Mesenchymal stem cell (in vitro differentiated cells and primary cell): Measurements from ENCODE around the gene DSTN.
A peak's percentile ranks its signal among the peaks of the same experiment; 100 is the strongest.

Experiments used
- DNase-seq: peaks from one replicate; pipeline ENCODE4 v3.0.0-alpha.2; 2013
- H2AFZ ChIP-seq: one replicate; pipeline ENCODE4 v1.6.1; 2013; ENCODE audit warnings: low read depth, mild to moderate bottlenecking, control low read depth, inconsistent platforms, low read length, moderate library complexity
- H2AK5ac ChIP-seq: 2 replicates; pipeline ENCODE4 v1.6.1; 2013; ENCODE audit warnings: low read length, moderate library complexity, mild to moderate bottlenecking, inconsistent platforms; ENCODE audit not compliant: severe bottlenecking
- H2BK120ac ChIP-seq: one replicate; pipeline ENCODE4 v1.6.1; 2013; ENCODE audit warnings: low read depth, mild to moderate bottlenecking, inconsistent platforms, low read length, moderate library complexity
- H2BK12ac ChIP-seq, 2 experiments: one replicate each; pipeline ENCODE4 v1.6.1; 2013; ENCODE audit warnings: inconsistent platforms in 2 of 2, low read length in 2 of 2, mild to moderate bottlenecking in 2 of 2, moderate library complexity in 2 of 2, control low read depth in 1 of 2
- H2BK15ac ChIP-seq: one replicate; pipeline ENCODE4 v1.6.1; 2013; ENCODE audit warnings: mild to moderate bottlenecking, low read depth, inconsistent platforms; ENCODE audit not compliant: poor library complexity, severe bottlenecking
- H2BK5ac ChIP-seq: 2 replicates; pipeline ENCODE4 v1.6.1; 2013; ENCODE audit warnings: low read depth, mild to moderate bottlenecking, low read length, control low read depth, inconsistent platforms; ENCODE audit not compliant: poor library complexity, severe bottlenecking
- H3K14ac ChIP-seq, 2 experiments: one replicate each; pipeline ENCODE4 v1.6.1; 2013; ENCODE audit warnings: inconsistent platforms in 2 of 2, low read length in 2 of 2, control low read depth in 1 of 2, mild to moderate bottlenecking in 1 of 2, moderate library complexity in 1 of 2
- H3K18ac ChIP-seq, 2 experiments: one replicate each; pipeline ENCODE4 v1.6.1; 2013; ENCODE audit warnings: inconsistent platforms in 2 of 2, low read length in 2 of 2, control low read depth in 1 of 2, low read depth in 1 of 2, mild to moderate bottlenecking in 1 of 2
- H3K23ac ChIP-seq, 2 experiments: one replicate each; pipeline ENCODE4 v1.6.1; 2013; ENCODE audit warnings: inconsistent platforms in 2 of 2, low read length in 2 of 2, mild to moderate bottlenecking in 2 of 2, moderate library complexity in 2 of 2, control low read depth in 1 of 2
- H3K27ac ChIP-seq: 2 replicates; pipeline ENCODE4 v1.5.1; 2013; ENCODE audit warnings: mild to moderate bottlenecking, moderate library complexity, low read length, control low read depth, inconsistent platforms; ENCODE audit not compliant: poor library complexity, severe bottlenecking
- H3K27me3 ChIP-seq, 2 experiments: 2 replicates each; pipeline versions ENCODE4 v1.6.1 to v1.7.0; 2013; ENCODE audit warnings: low read length in 2 of 2, mild to moderate bottlenecking in 2 of 2, moderate library complexity in 2 of 2, control low read depth in 1 of 2, inconsistent platforms in 1 of 2; ENCODE audit not compliant: control insufficient read depth in 1 of 2, insufficient read depth in 1 of 2
- H3K36me3 ChIP-seq, 2 experiments: 2 replicates each; pipeline versions ENCODE4 v1.6.1 to v1.7.0; 2013; ENCODE audit warnings: low read length in 2 of 2, control low read depth in 1 of 2, inconsistent platforms in 1 of 2, low read depth in 1 of 2, mild to moderate bottlenecking in 1 of 2; ENCODE audit not compliant: insufficient read depth in 2 of 2, control insufficient read depth in 1 of 2
- H3K4ac ChIP-seq, 2 experiments: one replicate each; pipeline ENCODE4 v1.6.1; 2013; ENCODE audit warnings: inconsistent platforms in 2 of 2, low read length in 2 of 2, mild to moderate bottlenecking in 2 of 2, moderate library complexity in 2 of 2, control low read depth in 1 of 2, low read depth in 1 of 2
- H3K4me1 ChIP-seq: 2 replicates; pipeline ENCODE4 v1.6.1; 2013; ENCODE audit warnings: low read depth, low read length, control low read depth; ENCODE audit not compliant: control insufficient read depth, insufficient read depth
- H3K4me2 ChIP-seq: 2 replicates; pipeline ENCODE4 v1.6.1; 2013; ENCODE audit warnings: low read length, mild to moderate bottlenecking, inconsistent platforms; ENCODE audit not compliant: poor library complexity, severe bottlenecking
- H3K4me3 ChIP-seq, 2 experiments: 2 replicates each; pipeline versions ENCODE4 v1.5.1 to v1.7.0; 2013; ENCODE audit warnings: low read length in 2 of 2, mild to moderate bottlenecking in 2 of 2, control low read depth in 1 of 2, low read depth in 1 of 2; ENCODE audit not compliant: insufficient read depth in 1 of 2
- H3K79me1 ChIP-seq: replicated peaks from 2 replicates; pipeline ENCODE4 v1.6.1; 2013; ENCODE audit warnings: mild to moderate bottlenecking, control low read depth, low read length, inconsistent platforms; ENCODE audit not compliant: poor library complexity, severe bottlenecking
- H3K9ac ChIP-seq: 2 replicates; pipeline ENCODE4 v1.7.0; 2013; ENCODE audit warnings: mild to moderate bottlenecking, low read length, moderate library complexity
- H3K9me3 ChIP-seq: 2 replicates; pipeline ENCODE4 v1.7.0; 2013; ENCODE audit warnings: mild to moderate bottlenecking, low read length; ENCODE audit not compliant: control insufficient read depth
- H4K8ac ChIP-seq: one replicate; pipeline ENCODE4 v1.6.1; 2013; ENCODE audit warnings: inconsistent platforms, mild to moderate bottlenecking, low read length, moderate library complexity
- H4K91ac ChIP-seq: one replicate; pipeline ENCODE4 v1.6.1; 2013; ENCODE audit warnings: mild to moderate bottlenecking, low read length, inconsistent platforms
- WGBS: methylation state at CpG from one replicate; pipeline ENCODE4 v1.1.7; 2013; ENCODE audit warnings: mixed read lengths; 5-methylcytosine and 5-hydroxymethylcytosine counted together

DSTN gene

GRCh38 chr20:17598013-17598550 lies 28.2 kb downstream of the DSTN start:
- H3K4ac ChIP-seq = no peak overlapping the region
- WGBS = no CpG with 5 or more reads among the region's 1 CpG

GRCh38 chr20:17601957-17602356 lies 32.1 kb downstream of the DSTN start:
- no peak overlapping the region for H3K14ac ChIP-seq
- H2BK120ac ChIP-seq = no peak overlapping the region
- no peak overlapping the region for H3K23ac ChIP-seq
- peaks cover 12% of the 10 kb centered on the region for H3K4me1 ChIP-seq
- no peak overlapping the region for H2AK5ac ChIP-seq
- H4K8ac ChIP-seq = no peak overlapping the region
- H3K27ac ChIP-seq = peak overlapping the region; percentile 42
- H3K9me3 ChIP-seq = no peaks in the 10 kb centered on the region
- H2BK12ac ChIP-seq = no peak overlapping the region
- no peak overlapping the region for H3K4me3 ChIP-seq
- no peak overlapping the region for H4K91ac ChIP-seq
- H3K79me1 ChIP-seq = no peaks in the 10 kb centered on the region
- DNase-seq = no peak
- H3K9ac ChIP-seq = no peak overlapping the region
- no peak overlapping the region for H2BK5ac ChIP-seq
- no peak overlapping the region for H2AFZ ChIP-seq
- no peak overlapping the region for H3K4me2 ChIP-seq
- no peak overlapping the region for H3K4ac ChIP-seq
- H2BK15ac ChIP-seq = no peak overlapping the region
- H3K18ac ChIP-seq = no peak overlapping the region
- 76% methylated on average over 4 of the region's 4 CpGs for WGBS
- peaks cover 12 to 72% of the 10 kb centered on the region in 2 experiments for H3K36me3 ChIP-seq
- H3K27me3 ChIP-seq = no peaks in the 10 kb centered on the region

More at GRCh38 chr20:17598013-17598550, 28.2 kb downstream of the DSTN start:
- no peak overlapping the region for H2BK12ac ChIP-seq
- H3K9ac ChIP-seq = no peak overlapping the region
- no peak overlapping the region for H3K4me2 ChIP-seq
- H2AFZ ChIP-seq = no peak overlapping the region
- no peak overlapping the region for H3K18ac ChIP-seq
- peaks cover 13 to 41% of the 10 kb centered on the region in 2 experiments for H3K36me3 ChIP-seq
- H3K27me3 ChIP-seq = no peaks in the 10 kb centered on the region
- no peak for DNase-seq
- no peaks in the 10 kb centered on the region for H3K9me3 ChIP-seq
- no peak overlapping the region for H2AK5ac ChIP-seq
- no peak overlapping the region for H4K8ac ChIP-seq
- H2BK120ac ChIP-seq = no peak overlapping the region
- no peak overlapping the region for H3K27ac ChIP-seq
- H3K23ac ChIP-seq = no peak overlapping the region
- H2BK5ac ChIP-seq = no peak overlapping the region
- no peak overlapping the region for H2BK15ac ChIP-seq
- no peak overlapping the region for H3K14ac ChIP-seq
- H4K91ac ChIP-seq = no peak overlapping the region
- H3K4me1 ChIP-seq = peaks cover 6% of the 10 kb centered on the region
- peaks cover 2% of the 10 kb centered on the region for H3K79me1 ChIP-seq
- H3K4me3 ChIP-seq = no peak overlapping the region

GRCh38 chr20:17602493-17602892 lies 32.6 kb downstream of the DSTN start:
- H3K9me3 ChIP-seq = no peaks in the 10 kb centered on the region
- no peaks in the 10 kb centered on the region for H3K79me1 ChIP-seq
- H3K18ac ChIP-seq = no peak overlapping the region
- H2AFZ ChIP-seq = no peak overlapping the region
- peaks cover 12% of the 10 kb centered on the region for H3K4me1 ChIP-seq
- H2AK5ac ChIP-seq = no peak overlapping the region
- H3K4ac ChIP-seq = no peak overlapping the region
- H2BK5ac ChIP-seq = no peak overlapping the region
- H4K91ac ChIP-seq = no peak overlapping the region
- H3K27me3 ChIP-seq = no peaks in the 10 kb centered on the region
- no peak overlapping the region for H3K4me2 ChIP-seq
- no peak overlapping the region for H3K23ac ChIP-seq
- no peak overlapping the region for H2BK15ac ChIP-seq
- 98% methylated on average over 3 of the region's 4 CpGs for WGBS
- peak overlapping the region; percentile 19 for H3K27ac ChIP-seq
- H3K14ac ChIP-seq = no peak overlapping the region
- no peak overlapping the region for H4K8ac ChIP-seq
- peaks cover 12 to 78% of the 10 kb centered on the region in 2 experiments for H3K36me3 ChIP-seq
- no peak overlapping the region for H2BK12ac ChIP-seq
- no peak overlapping the region for H3K9ac ChIP-seq
- no peak overlapping the region for H2BK120ac ChIP-seq
- DNase-seq = no peak
- no peak overlapping the region for H3K4me3 ChIP-seq

- Histone ChIP-seq H4K8ac (no peak overlapping the region), H3K9ac (no peak overlapping the region), H3K4ac (no peak overlapping the region), H3K9me3 (no peaks in the 10 kb centered on the region), H3K27ac (peak overlapping the region; percentile 66), H3K18ac (no peak overlapping the region), H3K23ac (no peak overlapping the region), H3K79me1 (peaks cover 1% of the 10 kb centered on the region), H3K4me1 (peaks cover 11% of the 10 kb centered on the region), H3K27me3 (no peaks in the 10 kb centered on the region), H2AK5ac (no peak overlapping the region), H2BK5ac (no peak overlapping the region), H3K36me3 (peaks cover 11 to 84% of the 10 kb centered on the region in 2 experiments), H2BK120ac (no peak overlapping the region), H3K4me3 (no peak overlapping the region), H3K4me2 (no peak overlapping the region), H3K14ac (no peak overlapping the region), H2BK12ac (no peak overlapping the region), H4K91ac (no peak overlapping the region), H2BK15ac (no peak overlapping the region), H2AFZ (no peak overlapping the region)
- no peak for DNase-seq
- WGBS = 87% methylated on average over 5 of the region's 5 CpGs
Measured at GRCh38 chr20:17605131-17605660, 35.3 kb downstream of the DSTN start.
